ENCODE data around the gene ENPP6.
"Not testable (repeated sequence)": the region's sequence is repeated elsewhere in the genome, so short reads cannot be mapped to it uniquely, and the experiment has no call there.

Gene ENPP6

GRCh38 chr4:184061582-184061981, 156.1 kb downstream of the ENPP6 start:
- DNase-seq (ENCODE audit: low read depth), result no peak

- DNase-seq (ENCODE audit: low read depth), result no peak
Observed at GRCh38 chr4:184059099-184059498, 158.6 kb downstream of the ENPP6 start.

- DNase-seq (ENCODE audit: low read depth), result no peak
Observed at GRCh38 chr4:184058026-184058425, 159.6 kb downstream of the ENPP6 start.

GRCh38 chr4:184056877-184057276, 160.8 kb downstream of the ENPP6 start:
- no peak for DNase-seq (ENCODE audit: low read depth)

- DNase-seq (ENCODE audit: low read depth), result no peak
Observed at GRCh38 chr4:184053434-184053833, 164.2 kb downstream of the ENPP6 start.

GRCh38 chr4:184052616-184053015, 165.1 kb downstream of the ENPP6 start:
- no peak for DNase-seq (ENCODE audit: low read depth)

- not testable (repeated sequence) for DNase-seq (ENCODE audit: low read depth)
Observed at GRCh38 chr4:184051262-184051661, 166.4 kb downstream of the ENPP6 start.

GRCh38 chr4:184046148-184046547, 171.5 kb downstream of the ENPP6 start:
- no peak for DNase-seq (ENCODE audit: low read depth)

GRCh38 chr4:184041156-184041555, 176.5 kb downstream of the ENPP6 start:
- no peak for DNase-seq (ENCODE audit: low read depth)

- no peak for DNase-seq (ENCODE audit: low read depth)
Observed at GRCh38 chr4:184039963-184040383, 177.7 kb downstream of the ENPP6 start.
